Midbrain (tissue), 1 donor: ENCODE measurements around the gene PGAM4.
"Not testable (repeated sequence)": the region's sequence is repeated elsewhere in the genome, so short reads cannot be mapped to it uniquely, and the experiment has no call there.

Experiments used
- DNase-seq: peaks from one replicate; lab custom pipeline; 2025; lab: John Stamatoyannopoulos, UW

Gene PGAM4

GRCh38 chrX:77925764-77926163 is 43.7 kb downstream of the PGAM4 start:
- no peak for DNase-seq

GRCh38 chrX:77924320-77924859 is 45.0 kb downstream of the PGAM4 start:
- DNase-seq = no peak

- DNase-seq = no peak
Measured at GRCh38 chrX:77922787-77923186, 46.7 kb downstream of the PGAM4 start.

GRCh38 chrX:77919370-77919769 is 50.1 kb downstream of the PGAM4 start:
- DNase-seq = not testable (repeated sequence)

GRCh38 chrX:77918568-77918967 is 50.9 kb downstream of the PGAM4 start:
- no peak for DNase-seq
